Esophagus squamous epithelium (tissue), 4 donors: Measurements from ENCODE around the gene OPALIN.

ENCODE experiments used
- CTCF ChIP-seq, 6 experiments: fragments of 450-650 bp in 4 of 6; fragments of 200-600 bp in 2 of 6; sonication (generic) in 2 of 6; IDR thresholded peaks; one replicate each; pipeline ENCODE4 v1.5.1; 2016 to 2019; ENCODE audit warnings: antibody characterized with exemption in 6 of 6, mild to moderate bottlenecking in 4 of 6, moderate library complexity in 4 of 6
- POLR2A ChIP-seq, 4 donors: fragments of 450-650 bp; IDR thresholded peaks; one replicate each; pipeline ENCODE4 v1.6.1; 2017; ENCODE audit warnings: antibody characterized with exemption in 4 of 4, mild to moderate bottlenecking in 4 of 4, moderate library complexity in 3 of 4

GRCh38 chr10:96359616-96360015 is 814 bp upstream of the OPALIN start:
- no peak for TF ChIP-seq CTCF (IDR thresholded peaks at IDR 0.05)
- TF ChIP-seq POLR2A (IDR thresholded peaks at IDR 0.05): no peak
